KG1 (cell line): ENCODE measurements around the gene FKBP15.
"Not testable (repeated sequence)": the region's sequence is repeated elsewhere in the genome, so short reads cannot be mapped to it uniquely, and the experiment has no call there.

ENCODE experiments used
- DNase-seq: peaks from one replicate; lab custom pipeline; 2025; lab: John Stamatoyannopoulos, UW

Gene FKBP15

GRCh38 chr9:113143432-113144227 is 77.4 kb downstream of the FKBP15 start:
- DNase-seq, result no peak

GRCh38 chr9:113140896-113141295 is 80.2 kb downstream of the FKBP15 start:
- not testable (repeated sequence) for DNase-seq

- no peak for DNase-seq
Observed at GRCh38 chr9:113139953-113140352, 81.1 kb downstream of the FKBP15 start.

DNA sequence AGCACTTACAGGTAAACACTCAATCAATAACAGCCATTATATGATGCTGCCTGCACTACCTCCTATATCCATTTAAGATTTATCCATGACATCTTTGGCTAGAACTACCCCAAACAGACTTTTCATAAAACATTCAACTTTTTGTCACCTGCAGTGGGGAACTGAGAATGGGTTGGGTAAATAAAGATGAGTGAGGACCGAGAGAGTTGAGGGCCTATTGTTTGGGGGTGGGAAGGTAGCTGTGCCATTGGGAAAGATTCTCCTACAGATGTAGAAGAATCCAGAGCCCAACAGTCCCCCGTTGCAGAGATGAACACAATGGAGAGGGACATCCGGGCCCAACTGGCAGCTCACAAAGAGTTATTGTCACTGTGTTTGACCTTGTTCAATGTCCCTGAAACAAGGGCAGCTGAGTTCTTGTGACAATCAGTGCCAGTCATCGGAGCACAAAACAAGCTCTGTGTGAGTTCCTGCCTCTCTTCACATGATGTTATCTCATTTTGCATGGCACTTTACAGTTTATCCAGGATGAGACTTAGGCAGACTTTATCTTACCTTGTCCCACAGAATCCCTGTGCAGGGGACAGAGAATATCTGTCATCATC is 81.8 kb downstream of the FKBP15 start:
- no peak for DNase-seq

DNA sequence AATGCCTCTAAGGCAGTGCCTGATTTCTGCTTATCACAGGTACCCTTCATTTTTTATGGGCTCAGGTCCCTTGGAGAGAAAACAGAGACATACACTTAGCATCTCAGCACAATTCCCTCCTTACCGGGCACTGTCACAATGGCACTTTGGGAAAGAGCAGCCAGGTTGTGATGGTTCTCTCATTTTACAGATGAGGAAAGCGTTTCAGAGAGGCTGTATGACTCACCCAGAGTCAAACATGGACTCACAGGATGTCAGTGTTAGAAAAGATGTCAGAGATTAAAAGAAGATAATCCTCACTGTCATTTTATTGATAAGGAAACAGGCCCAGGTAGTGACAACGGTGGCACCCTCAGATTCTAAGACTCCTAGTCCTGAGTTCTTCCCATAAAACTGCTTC is 82.3 kb downstream of the FKBP15 start:
- DNase-seq, result no peak

- DNase-seq, result no peak
Observed at GRCh38 chr9:113137196-113138168, 83.6 kb downstream of the FKBP15 start.

DNA sequence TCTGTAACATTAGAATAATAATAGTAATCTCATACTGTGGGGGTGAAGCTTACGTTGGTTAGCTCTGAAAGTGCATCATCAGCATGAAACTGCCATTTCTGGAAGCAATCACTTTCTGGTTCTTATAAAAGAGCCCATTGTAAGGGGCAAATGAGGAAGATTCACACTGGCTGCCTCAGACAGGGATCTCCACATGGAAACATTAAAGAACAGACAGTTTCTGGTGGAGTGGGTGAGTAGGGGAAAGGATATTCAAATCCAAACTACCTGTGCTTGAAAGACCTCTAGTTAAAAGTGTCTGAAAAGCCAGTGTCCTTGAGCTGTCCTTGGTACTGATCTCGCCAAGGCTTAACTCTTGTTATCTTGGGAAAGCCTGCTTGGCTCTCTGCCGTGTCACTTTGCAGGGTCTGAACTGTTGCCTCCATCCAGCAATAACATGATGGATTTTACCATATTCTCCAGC is 89.4 kb downstream of the FKBP15 start:
- no peak for DNase-seq

DNA sequence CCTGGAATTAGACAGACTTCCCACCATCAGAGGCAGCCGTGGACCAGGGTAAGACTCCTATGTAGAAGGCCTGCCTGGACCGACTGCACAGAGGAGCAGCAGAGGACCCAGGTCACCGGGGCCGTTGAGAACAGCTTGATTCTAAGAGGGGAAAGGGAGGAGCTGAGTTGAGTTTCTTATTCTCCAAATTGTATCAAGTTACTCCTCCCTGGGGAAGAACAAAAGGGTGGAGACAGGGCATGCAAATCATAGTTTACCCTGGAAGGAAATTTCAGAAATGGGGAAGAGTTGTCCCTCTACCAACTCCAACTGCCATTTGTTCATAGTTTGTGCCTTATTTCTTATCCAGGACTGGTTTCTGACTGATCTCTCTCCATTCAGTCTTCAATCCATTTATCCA is 91.2 kb downstream of the FKBP15 start:
- no peak for DNase-seq

GRCh38 chr9:113129466-113129865 is 91.6 kb downstream of the FKBP15 start:
- no peak for DNase-seq

GRCh38 chr9:113125386-113126035 is 95.6 kb downstream of the FKBP15 start:
- DNase-seq, result no peak

DNA sequence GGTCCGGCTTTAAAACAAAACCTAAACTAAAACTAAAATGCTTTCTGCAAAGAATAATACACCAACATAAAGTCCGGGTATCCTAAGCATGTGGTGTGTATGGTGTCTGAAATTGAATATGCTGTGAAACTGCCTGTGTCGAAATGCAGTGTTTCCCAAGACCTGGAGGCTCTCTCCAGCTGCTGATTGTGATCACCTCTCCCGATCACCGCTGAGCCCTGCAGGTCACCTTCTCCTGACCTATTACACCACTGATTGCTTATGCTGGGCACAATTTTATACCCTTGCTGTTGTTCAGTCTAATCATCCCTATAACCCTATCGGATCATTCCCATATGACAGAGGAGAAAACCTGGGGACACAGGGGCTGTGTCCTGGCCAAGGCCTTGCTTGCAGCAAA is 102.2 kb downstream of the FKBP15 start:
- DNase-seq, result not testable (repeated sequence)
